GM21360 (cell line): ENCODE results near the gene FNIP1.
"Not testable (repeated sequence)": the region's sequence is repeated elsewhere in the genome, so short reads cannot be mapped to it uniquely, and the experiment has no call there.

ENCODE experiments used
- ATAC-seq: cut with Tn5 transposase; IDR thresholded peaks from one replicate; pipeline ENCODE4 v1.9.1; 2021; ENCODE audit warnings: mild to moderate bottlenecking, moderate library complexity; ENCODE audit not compliant: unreplicated experiment

FNIP1 gene

GRCh38 chr5:131610198-131611063, 186.4 kb downstream of the FNIP1 start:
- ATAC-seq, result no peak

DNA sequence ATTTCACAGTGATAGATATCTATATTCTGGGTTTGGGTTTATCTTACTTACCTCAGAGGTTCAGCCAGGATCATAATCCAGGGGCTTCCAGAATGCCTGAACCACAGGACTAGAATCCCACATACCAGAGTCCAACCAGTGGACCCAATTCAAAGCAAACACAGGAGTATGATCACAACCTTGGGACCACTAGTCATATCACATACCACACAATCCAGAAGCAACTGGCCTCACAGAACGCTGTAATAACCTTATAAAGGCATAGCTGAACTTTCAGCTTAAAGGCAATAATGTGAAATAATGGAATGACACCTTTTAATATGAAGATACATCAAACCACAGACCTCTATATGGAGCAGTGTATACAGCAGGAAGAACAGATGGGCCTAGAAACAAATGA, 187.0 kb downstream of the FNIP1 start:
- ATAC-seq, result no peak

- no peak for ATAC-seq
These were observed 188.2 kb downstream of the FNIP1 start for GRCh38 chr5:131608597-131608996.

- no peak for ATAC-seq
These were observed 188.8 kb downstream of the FNIP1 start for GRCh38 chr5:131607903-131608540.

DNA sequence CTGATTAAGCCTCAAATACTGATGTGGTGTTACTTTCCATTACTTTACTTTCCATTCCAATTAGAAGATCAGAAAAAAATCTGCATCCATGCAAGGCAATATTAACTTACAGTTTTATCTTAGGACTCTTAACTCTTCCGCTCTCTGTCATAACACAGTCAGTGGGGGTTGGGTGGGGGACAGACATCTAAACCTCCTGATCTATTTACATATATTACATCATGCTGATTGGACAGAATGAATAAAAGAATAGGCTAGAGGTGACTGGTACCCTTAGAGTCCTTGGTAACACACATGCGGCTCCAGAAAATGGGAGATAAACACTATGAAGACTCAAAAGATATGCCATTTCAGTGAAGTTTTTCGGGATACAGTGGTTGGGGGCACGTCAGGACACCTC, 189.4 kb downstream of the FNIP1 start:
- ATAC-seq, result no peak

DNA sequence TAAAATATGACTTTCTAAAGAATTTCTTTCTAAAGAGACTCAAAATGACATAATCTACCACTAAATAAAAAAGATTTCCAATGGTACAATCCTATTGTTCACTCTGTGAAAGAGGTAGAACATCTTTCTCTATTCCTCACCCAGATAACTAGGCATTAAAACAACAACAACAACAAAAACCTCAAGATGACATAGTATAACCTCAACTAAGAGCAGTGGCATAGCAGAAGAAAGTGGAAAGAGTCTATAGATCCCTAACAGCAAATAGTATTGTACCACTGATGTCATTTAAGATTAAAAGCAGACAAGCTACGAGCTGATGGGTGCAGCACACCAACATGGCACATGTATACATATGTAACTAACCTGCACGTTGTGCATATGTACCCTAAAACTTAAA, 191.7 kb downstream of the FNIP1 start:
- ATAC-seq, result no peak

- no peak for ATAC-seq
These were observed 201.5 kb downstream of the FNIP1 start for GRCh38 chr5:131595088-131596033.

- no peak for ATAC-seq
These were observed 202.9 kb downstream of the FNIP1 start for GRCh38 chr5:131593921-131594320.

DNA sequence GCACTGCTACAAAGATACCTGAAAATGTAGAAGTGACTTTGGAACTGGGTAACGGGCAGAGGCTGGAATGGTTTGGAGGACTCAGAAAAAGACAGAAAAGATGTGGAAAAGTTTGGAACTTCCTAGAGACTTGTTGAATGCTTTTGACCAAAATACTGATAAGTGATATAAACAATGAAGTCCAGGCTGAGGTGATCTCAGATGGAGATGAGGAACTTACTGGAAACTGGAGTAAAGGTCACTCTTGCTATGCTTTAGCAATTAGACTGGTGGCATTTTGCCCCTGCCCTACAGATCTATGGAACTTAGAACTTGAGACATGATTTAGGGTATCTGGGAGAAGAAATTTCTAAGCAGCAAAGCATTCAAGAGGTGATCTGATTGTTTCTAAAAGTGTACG, 203.4 kb downstream of the FNIP1 start:
- ATAC-seq, result not testable (repeated sequence)
